ENCODE results near the gene MAN2A2.
"Not testable (repeated sequence)": the region's sequence is repeated elsewhere in the genome, so short reads cannot be mapped to it uniquely, and the experiment has no call there.

MAN2A2 gene

DNA sequence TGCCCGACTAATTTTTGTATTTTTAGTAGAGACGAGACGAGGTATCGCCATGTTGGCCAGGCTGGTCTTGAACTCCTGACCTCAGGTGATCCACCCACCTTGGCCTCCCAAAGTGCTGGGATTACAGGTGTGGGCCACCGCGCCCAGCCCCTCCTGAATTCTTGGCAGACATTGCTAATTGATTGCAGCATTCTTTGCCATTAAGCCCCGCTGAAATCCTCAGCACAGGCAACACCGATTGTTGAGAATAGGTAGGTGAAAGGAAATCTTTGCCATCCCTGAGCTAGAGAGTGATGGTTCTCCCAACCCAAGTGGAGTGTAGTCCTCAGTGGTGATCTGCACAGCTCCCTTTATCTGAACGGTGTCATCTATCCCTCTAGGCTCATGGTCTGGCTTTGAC is 1.6 kb downstream of the MAN2A2 start:
- DNase-seq (ENCODE audit: low read depth): no peak

DNA sequence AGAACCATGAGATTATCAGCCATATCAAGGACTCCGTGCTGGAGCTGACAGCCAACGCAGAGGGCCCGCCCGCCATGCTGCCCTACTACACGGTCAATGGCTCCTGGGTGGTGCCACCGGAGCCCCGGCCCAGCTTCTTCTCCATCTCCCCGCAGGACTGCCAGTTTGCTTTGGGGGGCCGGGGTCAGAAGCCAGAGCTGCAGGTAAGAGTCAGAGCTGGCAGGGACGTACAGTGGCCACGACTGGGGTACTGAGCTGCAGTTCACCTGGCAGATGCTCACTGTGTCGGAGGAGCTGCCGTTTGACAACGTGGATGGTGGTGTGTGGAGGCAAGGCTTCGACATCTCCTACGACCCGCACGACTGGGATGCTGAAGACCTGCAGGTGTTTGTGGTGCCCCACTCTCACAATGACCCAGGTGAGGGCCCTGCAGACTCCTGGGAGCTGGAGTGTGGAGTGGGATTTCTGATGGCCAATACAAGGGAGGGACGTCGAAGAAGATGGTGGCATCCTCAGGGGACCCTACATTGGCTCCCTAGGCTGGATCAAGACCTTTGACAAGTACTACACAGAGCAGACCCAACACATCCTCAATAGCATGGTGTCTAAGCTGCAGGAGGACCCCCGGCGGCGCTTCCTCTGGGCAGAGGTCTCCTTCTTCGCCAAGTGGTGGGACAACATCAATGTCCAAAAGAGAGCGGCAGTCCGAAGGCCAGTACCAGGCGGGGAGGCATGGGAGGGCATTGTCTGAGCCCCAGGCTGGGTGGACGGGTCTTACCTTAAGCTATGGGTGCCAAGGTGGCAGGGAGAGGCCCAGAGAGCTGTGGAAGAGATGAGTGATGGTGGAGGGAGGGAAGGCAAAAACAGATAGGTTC is 2.4 kb downstream of the MAN2A2 start:
- no peak for DNase-seq (ENCODE audit: low read depth)

DNA sequence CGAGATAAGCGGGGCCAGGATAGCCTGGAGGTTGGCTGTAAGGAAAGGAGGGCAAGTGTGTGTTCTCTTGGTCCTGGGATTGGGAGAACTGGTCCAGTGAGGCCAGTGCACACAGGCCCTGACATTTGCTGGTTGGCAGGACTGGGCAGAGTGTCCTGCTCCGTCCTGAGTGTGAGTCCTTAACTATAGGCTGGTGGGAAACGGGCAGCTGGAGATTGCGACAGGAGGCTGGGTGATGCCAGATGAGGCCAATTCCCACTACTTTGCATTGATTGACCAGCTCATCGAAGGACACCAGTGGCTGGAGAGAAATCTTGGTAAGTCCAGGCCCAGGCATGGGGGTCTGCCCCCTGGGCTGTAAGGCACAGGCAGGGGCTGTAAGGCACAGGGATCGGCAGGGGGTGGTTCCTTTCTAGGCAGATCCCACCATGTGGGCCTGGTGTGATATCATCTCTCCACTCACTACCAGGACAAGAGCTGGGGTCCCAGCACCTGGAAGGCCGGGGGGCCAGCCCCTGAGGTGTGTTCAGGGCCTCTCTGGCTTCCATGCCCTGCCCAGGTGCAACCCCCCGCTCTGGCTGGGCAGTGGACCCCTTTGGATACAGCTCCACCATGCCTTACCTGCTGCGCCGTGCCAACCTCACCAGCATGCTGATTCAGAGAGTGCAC is 3.2 kb downstream of the MAN2A2 start:
- DNase-seq (ENCODE audit: low read depth): no peak

DNA sequence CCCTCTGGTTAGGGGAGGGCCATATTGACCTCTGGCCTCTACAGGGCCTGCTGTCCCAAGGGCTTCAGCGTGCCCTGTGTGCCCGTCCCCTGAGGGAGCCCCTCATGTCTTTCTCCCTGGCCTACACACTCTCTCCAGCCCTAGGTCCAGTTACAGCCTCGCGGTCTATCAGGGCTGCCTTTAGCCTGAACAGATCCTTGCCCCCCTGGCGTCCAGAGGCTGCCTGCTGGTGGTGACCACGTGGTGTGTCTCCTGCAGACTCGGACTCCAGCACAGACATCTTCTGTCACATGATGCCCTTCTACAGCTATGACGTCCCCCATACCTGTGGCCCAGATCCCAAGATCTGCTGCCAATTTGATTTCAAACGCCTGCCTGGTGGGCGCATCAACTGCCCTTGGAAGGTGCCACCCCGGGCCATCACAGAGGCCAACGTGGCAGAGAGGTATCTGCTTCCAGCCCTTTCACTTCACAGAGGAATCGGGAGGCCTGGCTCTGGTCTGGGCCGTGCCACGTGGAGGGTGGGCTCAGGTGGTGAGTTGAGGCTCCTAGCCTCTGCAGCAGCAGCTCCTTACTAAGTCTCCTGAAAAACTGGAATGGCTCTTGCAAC is 4.1 kb downstream of the MAN2A2 start:
- DNase-seq (ENCODE audit: low read depth): no peak

DNA sequence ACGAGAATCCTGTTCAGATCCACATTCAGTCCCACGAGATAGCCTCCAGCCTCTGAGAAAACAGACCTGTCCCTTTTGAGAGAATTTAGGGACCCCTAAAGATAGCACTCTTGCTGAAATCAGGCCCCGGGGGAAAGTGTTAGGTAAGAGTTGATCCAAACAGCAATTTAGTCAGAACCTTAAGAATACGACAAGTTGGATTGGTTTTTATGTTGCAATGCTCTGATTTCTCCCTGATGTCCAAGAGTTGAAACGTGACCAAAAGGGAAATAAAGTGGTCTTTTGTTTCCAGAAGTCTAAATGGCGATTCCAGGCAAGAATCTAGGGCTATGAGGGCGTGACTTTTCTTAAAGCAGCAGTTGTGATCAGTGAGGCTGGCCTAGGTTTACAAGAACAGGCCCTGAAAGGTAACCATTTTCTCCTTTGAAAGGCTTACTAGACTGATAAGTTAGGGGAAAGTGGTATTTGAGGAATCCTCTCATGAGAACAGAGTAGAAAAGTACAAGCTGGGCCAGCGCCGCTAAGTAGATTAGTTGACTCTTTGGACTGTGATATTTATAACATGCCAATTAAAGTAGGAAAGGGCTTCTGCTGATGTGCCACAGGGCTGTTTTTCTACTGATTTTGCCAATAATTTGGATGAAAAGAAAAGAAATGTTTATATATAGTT is 4.9 kb downstream of the MAN2A2 start:
- no peak for DNase-seq (ENCODE audit: low read depth)

DNA sequence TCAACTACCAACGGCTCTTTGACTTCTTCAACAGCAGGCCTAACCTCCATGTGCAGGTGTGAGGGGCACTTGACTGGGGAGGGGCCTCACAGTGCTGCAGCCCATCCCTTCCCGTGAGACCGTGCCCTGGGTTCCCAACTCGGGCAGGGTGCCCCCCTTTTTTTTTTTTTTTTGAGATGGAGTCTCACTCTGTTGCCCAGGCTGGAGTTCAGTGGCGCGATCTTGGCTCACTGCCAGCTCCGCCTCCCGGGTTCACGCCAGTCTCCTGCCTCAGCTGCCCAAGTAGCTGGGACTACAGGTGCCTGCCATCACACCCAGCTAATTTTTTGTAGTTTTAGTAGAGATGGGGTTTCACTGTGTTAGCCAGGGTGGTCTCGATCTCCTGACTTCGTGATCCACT is 6.3 kb downstream of the MAN2A2 start:
- not testable (repeated sequence) for DNase-seq (ENCODE audit: low read depth)

DNA sequence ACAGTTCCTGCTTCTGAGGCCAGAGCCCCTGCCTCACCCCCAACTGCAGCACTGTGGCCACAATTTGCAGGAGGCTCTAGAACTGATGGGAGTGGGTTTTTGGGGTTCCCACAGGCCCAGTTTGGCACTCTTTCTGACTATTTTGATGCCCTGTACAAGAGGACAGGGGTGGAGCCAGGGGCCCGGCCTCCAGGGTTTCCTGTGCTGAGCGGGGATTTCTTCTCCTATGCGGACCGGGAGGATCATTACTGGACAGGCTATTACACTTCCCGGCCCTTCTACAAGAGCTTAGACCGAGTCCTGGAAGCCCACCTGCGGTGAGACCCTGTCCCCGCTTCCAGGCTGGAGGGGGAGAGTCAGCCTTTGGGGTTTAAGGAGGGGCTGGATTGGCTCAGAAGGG is 6.9 kb downstream of the MAN2A2 start:
- DNase-seq (ENCODE audit: low read depth): no peak

DNA sequence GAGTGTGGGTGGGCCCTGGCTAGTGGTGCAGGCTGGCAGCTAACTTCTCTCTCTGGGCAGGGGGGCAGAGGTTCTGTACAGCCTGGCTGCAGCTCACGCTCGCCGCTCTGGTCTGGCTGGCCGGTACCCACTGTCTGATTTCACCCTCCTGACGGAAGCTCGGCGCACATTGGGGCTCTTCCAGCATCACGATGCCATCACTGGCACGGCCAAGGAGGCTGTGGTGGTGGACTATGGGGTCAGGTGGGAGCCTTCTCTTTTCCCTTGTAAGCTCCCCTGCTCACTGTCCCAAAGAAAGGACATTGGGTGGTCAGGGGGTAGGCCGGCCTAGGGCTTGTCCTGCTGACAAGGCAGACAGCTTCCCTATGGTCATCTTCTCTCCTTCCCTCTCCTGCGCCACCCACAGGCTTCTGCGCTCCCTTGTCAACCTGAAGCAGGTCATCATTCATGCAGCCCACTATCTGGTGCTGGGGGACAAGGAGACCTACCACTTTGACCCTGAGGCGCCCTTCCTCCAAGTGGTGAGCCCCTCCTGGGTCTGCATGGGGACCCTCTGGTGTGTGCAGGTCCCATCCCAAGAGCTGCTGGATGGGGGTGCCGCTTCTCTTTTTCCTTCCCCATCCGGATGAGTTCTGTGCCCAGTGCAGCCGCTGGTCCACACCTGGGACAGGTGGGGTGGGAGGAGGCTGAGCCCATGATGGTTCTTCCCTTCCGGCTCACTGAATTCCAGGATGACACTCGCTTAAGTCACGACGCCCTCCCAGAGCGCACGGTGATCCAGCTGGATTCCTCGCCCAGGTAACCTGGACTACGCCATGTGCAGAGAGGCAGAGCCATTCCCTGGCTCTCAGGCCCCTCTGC is 7.6 kb downstream of the MAN2A2 start:
- no peak for DNase-seq (ENCODE audit: low read depth)

DNA sequence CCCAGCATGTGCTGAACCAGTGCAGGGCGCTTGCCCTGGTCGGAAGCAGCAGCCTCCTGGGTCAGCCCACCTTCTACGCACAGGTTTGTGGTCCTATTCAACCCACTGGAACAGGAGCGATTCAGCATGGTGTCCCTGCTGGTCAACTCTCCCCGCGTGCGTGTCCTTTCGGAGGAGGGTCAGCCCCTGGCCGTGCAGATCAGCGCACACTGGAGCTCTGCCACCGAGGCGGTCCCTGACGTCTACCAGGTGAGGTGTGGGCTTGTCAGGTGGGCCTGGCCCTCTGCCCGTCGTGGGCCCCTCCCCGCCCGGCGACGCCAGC is 8.2 kb downstream of the MAN2A2 start:
- no peak for DNase-seq (ENCODE audit: low read depth)

DNA sequence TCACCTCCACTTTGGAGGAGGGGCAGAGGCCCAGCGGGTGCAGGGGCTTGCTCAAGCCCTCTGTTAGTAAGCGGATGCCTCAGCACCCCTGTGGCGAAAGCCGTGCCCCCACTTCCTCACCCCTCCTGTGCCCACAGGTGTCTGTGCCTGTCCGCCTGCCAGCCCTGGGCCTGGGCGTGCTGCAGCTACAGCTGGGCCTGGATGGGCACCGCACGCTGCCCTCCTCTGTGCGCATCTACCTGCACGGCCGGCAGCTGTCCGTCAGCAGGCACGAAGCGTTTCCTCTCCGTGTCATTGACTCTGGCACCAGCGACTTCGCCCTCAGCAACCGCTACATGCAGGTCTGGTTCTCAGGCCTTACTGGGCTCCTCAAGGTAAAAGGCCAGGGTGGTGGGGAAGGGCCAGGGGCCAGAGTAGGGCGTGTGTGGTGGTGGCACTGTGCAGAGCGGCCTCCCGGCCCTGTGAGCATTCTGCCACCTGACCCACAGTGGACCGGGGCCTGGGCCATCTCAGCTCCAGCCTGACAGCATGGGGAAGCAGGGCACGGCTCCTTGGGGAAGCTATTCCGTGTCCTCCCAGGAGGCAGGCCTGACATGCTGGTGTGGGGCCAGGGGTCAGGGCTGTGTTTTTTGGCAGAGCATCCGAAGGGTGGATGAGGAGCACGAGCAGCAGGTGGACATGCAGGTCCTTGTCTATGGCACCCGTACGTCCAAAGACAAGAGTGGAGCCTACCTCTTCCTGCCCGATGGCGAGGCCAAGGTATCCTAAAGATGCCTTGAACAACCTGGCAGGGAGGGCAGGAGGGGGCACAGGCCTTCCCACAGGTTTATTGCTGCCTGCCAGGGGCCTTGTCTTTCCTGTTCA is 9.0 kb downstream of the MAN2A2 start:
- no peak for DNase-seq (ENCODE audit: low read depth)

DNA sequence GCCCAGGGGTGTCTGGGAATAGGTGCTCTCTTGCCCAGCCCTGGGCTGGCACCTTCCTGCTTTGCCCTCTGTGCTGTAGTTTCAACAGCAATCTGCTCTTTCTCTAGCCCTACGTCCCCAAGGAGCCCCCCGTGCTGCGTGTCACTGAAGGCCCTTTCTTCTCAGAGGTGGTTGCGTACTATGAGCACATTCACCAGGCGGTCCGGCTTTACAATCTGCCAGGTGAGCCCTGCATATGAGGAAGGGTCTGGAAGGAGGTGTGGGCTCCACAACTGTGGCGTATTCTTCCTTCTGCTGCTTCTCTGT is 9.6 kb downstream of the MAN2A2 start:
- DNase-seq (ENCODE audit: low read depth): no peak

DNA sequence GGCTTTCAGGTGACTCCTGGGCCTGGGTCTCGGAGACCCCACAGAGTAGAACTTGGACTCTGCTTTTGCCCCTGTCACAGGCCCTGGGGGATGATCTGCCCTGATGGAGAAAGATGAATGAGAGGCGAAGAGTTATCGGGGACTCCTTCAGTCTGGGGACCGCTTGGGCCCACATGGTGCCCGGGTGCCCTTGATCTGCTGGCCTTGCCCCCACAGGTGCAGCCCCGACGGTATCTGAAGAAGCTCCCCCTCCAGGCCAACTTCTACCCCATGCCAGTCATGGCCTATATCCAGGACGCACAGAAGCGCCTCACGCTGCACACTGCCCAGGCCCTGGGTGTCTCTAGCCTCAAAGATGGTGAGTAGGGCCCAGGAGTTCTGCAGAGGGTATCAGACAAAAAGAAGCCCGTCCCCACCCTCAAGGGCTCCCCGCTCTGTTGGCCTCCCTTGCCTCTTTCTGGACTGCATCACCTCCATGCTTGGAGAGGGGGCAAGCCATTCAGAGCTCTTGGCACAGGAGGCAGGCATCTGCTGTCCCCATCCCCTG is 10.4 kb downstream of the MAN2A2 start:
- DNase-seq (ENCODE audit: low read depth): no peak

DNA sequence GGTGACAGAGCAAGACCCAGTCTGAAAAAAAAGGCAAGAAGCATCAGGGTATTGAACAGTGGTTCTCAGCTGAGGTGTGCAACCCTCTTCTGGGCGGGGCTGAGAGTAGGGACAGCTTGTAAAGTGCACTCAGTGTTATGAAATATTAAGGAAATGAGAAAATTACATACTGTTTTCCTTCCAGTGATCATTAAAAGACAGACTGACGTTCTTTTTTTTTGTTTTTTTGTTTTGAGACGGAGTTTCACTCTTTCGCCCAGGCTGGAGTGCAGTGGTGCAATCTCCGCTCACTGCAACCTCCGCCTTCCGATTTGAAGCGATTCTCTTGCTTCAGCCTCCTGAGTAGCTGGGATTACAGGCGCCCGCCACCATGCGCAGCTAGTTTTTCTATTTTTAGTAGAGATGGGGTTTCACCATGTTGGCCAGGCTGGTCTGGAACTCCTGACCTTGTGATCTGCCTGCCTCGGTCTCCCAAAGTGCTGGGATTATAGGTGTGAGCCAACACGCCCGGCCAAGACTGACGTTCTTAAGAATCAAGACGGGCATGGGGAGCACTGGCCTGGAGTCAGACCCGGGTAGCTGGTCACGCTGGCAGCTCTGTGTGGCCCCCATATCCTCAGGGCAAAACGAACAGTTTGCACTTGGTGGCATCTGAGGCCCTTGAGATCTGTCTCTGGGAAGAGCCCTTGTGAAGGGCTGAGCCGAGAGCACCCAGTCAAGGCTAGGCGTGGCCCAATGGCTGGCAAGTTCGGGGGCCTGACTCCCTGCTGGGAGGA is 11.4 kb downstream of the MAN2A2 start:
- no peak for DNase-seq (ENCODE audit: low read depth)

DNA sequence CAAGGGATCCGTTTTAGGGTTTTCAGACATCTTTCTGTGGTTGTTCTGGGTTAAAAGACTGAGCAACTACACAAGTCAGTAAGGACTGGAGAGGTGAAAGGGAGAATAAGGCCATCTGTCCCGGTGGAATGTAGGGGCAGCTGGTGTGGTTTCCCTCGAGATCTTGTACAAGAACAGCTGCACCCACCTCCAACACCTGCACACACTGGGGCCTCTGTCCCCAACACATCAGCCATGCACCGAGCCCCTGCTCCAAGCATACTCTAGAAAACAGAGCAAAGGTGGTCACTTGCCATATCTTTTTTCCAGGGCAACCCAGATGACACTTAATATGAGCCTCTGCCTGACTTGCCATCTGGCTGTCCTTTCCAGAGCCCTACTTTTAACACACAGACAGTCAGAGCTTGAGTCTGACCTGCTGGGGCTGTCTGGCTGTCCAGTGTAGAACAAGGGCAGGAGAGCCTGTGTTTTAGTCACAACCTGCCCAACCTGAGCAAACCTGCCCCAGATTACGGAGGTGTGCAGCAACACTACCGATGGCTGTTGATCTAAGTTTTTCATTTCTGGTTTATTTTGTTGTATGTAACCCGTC is 12.2 kb downstream of the MAN2A2 start:
- no peak for DNase-seq (ENCODE audit: low read depth)

DNA sequence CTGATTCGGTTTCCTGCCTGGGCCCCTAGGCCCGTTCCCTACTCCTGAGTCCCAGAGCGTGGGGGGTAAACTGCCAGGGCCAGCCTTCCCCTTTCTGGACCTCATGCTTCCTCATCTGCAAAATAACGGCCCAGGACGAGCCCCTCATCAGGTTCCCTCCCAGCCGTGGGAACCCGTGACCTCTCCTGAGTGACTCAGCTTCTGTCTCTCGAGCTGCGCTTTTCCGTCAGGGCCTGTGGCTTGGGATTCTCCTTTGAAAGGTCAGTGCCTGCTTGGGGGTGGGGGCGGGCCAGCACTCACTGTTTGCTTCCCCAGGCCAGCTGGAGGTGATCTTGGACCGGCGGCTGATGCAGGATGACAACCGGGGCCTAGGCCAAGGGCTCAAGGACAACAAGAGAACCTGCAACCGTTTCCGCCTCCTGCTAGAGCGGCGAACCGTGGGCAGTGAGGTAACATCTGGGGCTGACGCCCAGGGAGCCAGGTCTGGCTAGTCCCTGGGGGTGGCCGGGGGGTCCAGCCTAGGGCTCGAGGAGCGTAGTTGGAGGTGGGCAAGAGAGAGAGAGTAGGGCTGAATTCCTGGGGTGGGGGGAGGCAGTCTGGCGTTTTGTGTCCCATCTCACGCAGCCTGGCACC is 12.8 kb downstream of the MAN2A2 start:
- DNase-seq (ENCODE audit: low read depth): no peak

DNA sequence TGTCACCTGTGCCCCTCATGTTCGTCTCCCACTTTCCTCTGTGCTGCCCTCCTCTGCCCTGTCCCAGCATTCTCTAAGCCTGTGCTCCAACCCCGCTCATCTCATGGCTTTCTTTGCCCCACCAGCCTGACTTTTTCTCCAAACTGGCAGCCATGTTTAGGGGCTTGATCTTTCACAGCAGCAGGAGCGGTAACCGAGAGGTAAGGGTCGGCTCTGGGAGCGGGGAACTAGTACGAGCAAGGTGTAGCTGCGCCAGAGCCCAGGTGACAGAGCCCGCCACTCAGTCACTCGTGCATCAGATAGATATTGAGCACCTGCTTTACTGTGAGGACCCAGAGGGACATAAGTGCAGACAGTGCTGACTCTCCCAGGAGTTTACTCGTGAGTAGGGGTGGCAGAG is 13.4 kb downstream of the MAN2A2 start:
- no peak for DNase-seq (ENCODE audit: low read depth)

DNA sequence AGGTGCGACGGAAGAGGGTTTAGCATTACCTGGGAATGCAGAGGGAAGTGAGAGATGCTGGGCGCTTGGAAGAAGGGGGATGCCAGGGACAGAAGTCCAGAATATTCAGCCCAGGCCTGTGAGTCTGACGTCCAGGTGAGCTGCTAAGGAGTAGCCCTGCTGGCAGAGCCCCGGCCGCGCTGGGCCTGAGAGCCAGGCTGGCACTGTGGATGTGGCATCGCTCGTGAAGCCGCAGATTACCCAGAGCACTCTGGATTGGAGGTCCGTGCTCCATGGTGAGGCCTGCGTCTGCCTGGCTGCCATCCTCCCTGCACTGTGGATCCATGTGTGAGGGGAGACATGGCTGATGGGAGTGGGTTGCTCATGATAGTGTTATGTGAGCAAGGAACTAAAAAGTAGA is 14.5 kb downstream of the MAN2A2 start:
- no peak for DNase-seq (ENCODE audit: low read depth)

DNA sequence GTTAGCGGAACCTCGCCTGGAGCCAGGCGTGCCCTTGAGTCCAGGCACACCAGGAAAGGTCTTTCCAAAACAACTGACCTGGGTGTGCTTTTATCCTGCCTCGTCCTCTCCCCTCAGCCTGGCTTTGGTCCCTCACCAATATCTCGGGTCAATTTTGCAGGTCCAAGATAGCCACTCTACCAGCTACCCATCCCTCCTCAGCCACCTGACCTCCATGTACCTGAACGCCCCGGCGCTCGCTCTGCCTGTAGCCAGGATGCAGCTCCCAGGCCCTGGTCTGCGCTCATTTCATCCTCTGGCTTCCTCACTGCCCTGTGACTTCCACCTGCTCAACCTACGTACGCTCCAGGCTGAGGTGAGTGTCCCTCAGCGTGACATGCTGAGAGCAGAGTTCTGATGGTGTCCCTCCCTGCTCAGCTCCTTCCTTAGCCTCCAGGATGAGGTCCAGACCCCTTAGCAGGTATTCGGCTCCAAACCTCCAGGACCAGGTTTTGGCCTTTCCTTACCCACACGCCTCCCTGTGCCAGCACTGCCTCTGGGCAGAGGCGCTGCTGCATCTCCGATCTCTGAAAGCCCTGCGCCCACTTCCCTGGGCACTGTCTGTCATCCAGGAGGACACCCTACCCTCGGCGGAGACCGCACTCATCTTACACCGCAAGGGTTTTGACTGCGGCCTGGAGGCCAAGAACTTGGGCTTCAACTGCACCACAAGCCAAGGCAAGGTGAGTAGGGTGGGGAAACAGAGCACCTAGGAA is 15.1 kb downstream of the MAN2A2 start:
- DNase-seq (ENCODE audit: low read depth): no peak
